ENCODE results near the gene DMKN.

The DMKN gene

GRCh38 chr19:35497406-35497805 is 16.0 kb downstream of the DMKN start:
- H3K4me3 ChIP-seq (ENCODE audit: low read length) = no peak overlapping the region
- no peak for TF ChIP-seq CTCF (IDR thresholded peaks at IDR 0.05; ENCODE audit: insufficient read depth, low read depth, low read length, missing control alignments)
- DNase-seq (ENCODE audit: low read depth) = no peak

GRCh38 chr19:35495107-35496064 is 18.1 kb downstream of the DMKN start:
- H3K4me3 ChIP-seq (ENCODE audit: low read length) = no peak overlapping the region
- peak; percentile 98 for TF ChIP-seq CTCF (IDR thresholded peaks at IDR 0.05; ENCODE audit: insufficient read depth, low read depth, low read length, missing control alignments)
- peak; percentile 75 for DNase-seq (ENCODE audit: low read depth)

GRCh38 chr19:35493971-35494370 is 19.5 kb downstream of the DMKN start:
- peak; percentile 76 for DNase-seq (ENCODE audit: low read depth)
- no peak for TF ChIP-seq CTCF (IDR thresholded peaks at IDR 0.05; ENCODE audit: insufficient read depth, low read depth, low read length, missing control alignments)
- H3K4me3 ChIP-seq (ENCODE audit: low read length) = no peak overlapping the region

GRCh38 chr19:35491836-35492360 is 21.6 kb downstream of the DMKN start:
- no peak for DNase-seq (ENCODE audit: low read depth)
- TF ChIP-seq CTCF (IDR thresholded peaks at IDR 0.05; ENCODE audit: insufficient read depth, low read depth, low read length, missing control alignments) = no peak
- no peak overlapping the region for H3K4me3 ChIP-seq (ENCODE audit: low read length)

- peak; percentile 43 for DNase-seq (ENCODE audit: low read depth)
- no peak within 1 kb of the TSS for H3K4me3 ChIP-seq (ENCODE audit: low read length)
- TF ChIP-seq CTCF (IDR thresholded peaks at IDR 0.05; ENCODE audit: insufficient read depth, low read depth, low read length, missing control alignments) = no peak
These were observed 23.1 kb downstream of the DMKN start, which contains the start of gene KRTDAP for GRCh38 chr19:35490364-35490763. TSS of gene KRTDAP (minus strand) at chr19:35490464. CDS start at chr19:35490442, 22 bp downstream.

- no peak for DNase-seq (ENCODE audit: low read depth)
- no peak for TF ChIP-seq CTCF (IDR thresholded peaks at IDR 0.05; ENCODE audit: insufficient read depth, low read depth, low read length, missing control alignments)
- H3K4me3 ChIP-seq (ENCODE audit: low read length) = no peak overlapping the region
These were observed 24.8 kb downstream of the DMKN start for GRCh38 chr19:35488677-35489076.
